HG03103 (cell line): ENCODE data around the gene GMPR.
"Not testable (repeated sequence)": the region's sequence is repeated elsewhere in the genome, so short reads cannot be mapped to it uniquely, and the experiment has no call there.

Experiments used
- ATAC-seq: cut with Tn5 transposase; IDR thresholded peaks from one replicate; pipeline ENCODE4 v1.9.1; 2021; ENCODE audit warnings: low read depth; ENCODE audit not compliant: unreplicated experiment

The GMPR gene

DNA sequence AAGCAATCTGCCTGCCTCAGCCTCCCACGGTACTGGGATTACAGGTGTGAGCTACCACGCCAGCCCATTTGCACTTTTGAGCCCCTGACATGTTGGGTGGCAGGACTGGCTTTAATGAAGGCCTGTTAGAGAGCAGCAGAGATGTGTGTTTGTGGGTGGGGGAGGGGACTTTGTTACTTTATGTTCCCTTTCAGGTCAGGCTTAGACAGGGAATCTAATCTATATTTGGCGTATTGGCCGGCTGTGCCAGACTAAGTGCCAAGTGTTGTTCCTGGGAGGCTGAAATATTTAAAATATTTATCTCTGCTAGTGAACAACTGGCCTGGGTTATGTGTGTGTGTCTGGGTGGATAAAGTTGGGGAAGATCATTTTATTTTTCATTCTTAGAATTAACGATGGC is 6.1 kb downstream of the GMPR start:
- no peak for ATAC-seq

DNA sequence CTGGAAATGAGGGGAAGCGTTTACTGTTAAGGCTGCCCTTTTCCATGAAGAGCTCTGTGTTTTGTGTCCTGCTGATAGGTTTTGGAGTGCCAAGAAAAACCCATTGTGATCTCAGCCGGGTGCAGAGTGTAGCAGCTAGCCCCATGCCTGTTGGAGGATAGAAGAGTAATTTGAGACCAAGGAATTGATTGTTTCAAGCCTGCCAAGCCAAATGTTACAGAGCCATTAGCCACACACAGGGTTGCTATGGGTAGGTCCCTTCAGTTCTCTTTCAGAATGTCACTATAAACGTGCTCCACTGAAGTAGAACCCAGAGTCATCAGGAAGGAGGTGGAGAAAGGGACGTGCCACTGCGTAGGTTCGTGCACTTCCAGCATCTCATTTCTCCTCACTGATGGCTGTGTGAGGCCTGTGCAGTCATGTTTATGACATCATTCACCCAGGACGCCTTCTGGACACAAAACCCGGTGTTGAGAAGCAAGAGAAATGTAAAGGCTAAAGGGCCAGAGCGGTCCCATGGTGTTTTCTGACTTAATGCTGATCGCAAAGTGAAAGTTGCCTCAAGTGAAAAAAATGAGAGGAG is 6.6 kb downstream of the GMPR start:
- no peak for ATAC-seq

DNA sequence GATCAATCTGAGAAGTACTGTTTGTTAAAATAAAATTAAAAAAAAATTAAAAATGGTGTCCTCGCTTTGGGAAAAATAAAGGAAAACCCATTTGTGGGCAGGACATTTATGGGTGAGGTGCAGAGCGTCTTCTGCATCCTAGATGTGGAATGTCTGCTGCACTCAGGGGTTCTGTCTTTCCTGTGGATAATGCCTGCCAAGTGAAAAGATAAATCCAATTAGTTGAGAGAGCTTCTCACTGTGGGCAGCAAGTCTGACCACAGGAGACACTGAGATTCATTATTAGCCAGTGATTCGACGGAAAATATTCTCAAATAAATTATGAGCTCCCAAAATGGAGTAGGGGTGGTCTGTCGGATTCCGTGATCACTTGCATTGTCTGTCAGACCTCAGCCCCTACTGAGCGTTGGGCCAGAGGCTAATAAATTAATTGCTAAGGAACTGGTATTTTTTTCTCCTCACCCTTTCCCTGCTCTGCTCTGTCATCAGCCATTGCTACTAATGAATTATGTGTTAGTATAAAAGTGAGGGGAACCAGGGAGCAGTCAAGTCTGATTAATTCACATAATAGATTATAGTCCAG is 10.0 kb downstream of the GMPR start:
- ATAC-seq, result no peak

DNA sequence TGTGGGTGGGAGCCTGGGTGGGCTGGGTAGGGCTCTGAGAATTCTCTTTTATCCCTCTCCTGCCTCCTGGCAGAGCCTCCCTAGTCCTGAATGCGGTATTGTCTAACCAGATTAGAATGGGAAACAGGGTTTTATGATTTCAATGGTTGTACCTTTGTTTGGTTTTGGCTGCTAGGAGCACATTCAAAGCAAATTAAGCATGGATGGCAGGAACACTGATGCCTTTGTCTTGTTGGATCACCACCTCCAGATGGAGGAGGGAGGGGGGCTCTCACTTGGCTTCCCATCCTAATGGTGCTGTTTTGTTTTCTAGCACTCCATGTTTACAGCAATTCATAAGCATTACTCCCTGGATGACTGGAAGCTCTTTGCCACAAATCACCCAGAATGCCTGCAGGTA is 11.6 kb downstream of the GMPR start:
- ATAC-seq, result no peak

DNA sequence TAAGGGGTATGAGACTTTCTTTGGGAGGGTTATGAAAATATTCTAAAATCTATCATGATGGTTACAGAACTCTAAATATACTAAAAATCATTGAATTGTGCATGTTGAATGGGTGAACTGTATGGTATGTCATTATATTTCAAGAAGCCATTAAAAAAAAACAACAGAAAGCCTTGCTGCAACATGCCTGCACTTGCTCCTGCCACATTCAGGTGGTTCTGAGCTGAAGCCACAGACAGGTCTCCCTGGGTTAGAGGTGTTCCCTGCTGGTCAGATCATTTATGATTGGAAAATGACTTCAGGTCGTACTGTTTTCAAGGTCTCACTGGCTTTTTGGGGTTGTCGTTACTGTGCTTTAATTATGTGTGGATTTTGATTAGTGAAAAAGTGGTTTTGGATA is 13.3 kb downstream of the GMPR start:
- no peak for ATAC-seq

DNA sequence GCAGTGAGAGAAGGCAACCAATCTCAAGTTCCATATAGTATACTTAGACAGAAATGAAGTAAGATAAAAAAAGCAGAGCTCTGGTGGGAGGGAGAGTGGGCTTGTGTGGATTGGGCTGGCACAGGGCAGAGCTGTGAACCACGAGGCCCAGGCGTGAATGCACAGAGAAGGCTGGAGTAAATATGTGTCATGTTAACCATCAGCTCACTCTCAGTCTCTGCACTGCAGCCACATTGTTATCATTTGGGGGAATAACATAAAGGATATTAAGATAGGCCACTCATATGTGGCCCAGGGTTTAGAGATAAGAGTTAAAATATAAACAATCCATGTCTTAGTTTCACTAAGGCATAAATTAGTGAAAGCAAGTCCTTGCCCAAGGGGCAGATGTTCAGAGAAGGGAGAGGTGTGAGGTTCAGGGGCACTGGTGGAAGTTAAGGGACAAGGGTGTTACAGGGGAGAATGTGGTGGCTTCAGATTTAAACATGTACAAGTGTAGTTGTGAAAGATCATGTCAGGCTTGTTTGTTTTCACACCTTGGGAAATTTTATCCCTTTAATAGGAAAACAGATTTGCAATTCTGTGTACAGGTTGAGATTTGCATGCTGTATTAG is 14.4 kb downstream of the GMPR start:
- no peak for ATAC-seq

DNA sequence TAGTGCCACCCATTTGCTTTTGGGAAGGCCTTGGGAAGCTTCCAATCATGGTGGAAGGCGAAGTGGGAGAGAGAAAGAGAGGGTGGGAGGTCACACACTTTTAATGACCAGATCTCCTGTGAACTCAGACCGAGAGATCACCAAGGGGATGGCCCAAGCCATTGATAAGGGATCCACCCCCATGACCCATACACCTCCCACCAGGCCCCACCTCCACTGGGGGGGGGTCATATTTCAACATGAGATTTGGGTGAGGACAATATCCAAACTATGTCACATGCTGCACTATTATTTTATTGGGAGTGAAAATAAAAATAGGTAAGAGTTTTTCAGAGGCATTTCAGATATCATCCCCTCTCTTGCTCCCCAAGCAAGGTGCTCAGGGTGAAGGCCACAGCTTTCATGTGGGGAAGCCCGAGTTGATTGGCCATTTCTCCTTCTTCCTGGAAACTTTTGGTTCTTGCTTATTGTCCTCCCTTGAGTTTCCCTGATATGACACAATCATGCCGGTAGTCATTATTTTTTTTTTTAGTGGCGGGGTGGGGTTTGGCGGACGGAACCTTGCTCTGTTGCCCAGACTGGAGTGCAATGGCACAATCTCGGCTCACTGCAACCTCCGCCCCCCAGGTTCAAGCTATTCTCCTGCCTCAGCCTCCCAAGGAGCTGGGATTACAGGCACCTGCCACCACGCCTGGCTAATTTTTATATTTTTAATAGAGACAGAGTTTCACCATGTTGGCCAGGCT is 15.2 kb downstream of the GMPR start:
- ATAC-seq, result no peak

DNA sequence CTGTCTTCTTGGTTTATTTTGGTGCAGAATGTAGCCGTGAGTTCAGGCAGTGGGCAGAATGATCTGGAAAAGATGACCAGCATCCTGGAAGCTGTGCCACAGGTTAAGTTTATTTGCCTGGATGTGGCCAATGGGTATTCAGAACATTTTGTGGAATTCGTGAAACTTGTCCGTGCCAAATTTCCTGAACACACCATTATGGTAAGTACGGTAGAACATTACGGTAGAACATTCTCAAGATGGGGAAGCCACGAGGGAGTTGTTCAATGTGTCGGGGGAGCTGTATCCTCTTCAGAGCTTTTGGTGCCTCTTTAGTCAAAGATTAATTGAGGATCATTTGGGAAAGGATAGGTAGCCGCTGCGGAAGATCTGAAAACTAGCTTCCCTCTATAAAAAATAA is 16.1 kb downstream of the GMPR start:
- no peak for ATAC-seq

DNA sequence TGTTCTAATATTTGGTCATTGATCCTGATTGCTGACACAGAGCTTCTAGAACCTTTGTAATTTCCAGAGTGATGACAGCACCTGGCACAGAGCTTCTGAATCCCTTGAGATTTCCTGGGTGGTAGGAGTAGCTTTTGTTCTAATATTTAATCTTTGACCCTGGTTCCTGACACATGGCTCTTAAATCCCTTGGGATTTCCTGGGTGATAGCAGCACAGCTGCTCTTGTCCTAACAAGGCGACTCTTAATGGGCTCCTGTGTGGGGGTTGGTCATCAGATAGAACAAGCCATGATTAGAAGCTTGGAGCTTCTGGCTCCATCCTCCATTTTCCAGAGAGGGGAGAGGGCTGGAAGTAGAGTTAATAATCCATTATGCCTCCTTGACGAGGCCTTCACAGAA is 18.4 kb downstream of the GMPR start:
- ATAC-seq, result no peak

DNA sequence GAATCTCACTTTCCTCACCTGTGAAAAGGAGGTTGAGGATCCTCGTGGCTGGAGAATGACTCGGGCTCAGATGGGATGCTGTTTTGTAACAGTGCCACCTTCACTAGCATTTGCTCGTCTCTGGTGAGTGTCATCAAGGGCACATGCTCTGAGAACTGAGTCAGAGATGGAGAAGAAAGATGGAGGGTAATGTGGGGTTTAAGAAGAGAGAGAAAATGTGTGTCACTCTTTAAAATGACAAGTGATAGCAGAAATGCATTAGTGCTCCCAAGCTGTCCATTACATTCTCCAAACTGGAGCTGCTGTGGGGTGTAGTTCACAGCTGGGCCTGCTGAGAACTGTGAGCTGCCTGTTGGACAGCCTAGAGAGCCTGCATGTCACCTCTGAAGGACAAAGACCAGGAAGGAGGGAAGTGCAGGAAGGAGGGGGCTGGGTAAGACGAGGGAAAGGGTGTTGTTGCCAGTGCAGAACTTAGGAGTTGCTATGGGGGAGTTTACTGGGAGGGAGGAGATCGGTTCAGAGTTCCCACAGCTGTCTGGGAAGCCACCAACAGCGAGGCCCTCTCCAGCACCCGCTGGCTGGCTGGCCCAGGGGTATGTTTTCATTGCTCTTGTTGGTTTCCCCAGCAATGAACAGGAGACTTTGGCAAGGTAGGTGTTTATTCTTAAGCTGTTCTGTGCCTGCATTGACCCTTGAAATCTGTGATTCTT is 19.8 kb downstream of the GMPR start:
- ATAC-seq, result no peak

DNA sequence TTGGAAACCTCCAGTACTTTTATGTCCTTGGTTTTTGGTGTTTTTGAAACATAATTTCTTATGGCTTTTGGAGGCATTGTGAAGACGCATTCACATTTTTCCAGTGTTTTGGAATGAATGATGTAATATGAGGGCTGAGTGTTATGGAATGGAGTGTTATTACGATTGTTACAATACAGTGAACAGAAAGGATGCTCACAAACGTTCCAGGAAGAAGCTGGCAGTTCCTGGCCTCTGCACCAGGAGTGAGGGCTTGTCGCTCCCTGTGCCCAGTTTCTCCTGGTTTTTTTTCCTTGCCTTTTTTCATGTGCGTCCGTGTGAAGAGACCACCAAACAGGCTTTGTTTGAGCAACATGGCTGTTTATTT is 20.3 kb downstream of the GMPR start:
- no peak for ATAC-seq

DNA sequence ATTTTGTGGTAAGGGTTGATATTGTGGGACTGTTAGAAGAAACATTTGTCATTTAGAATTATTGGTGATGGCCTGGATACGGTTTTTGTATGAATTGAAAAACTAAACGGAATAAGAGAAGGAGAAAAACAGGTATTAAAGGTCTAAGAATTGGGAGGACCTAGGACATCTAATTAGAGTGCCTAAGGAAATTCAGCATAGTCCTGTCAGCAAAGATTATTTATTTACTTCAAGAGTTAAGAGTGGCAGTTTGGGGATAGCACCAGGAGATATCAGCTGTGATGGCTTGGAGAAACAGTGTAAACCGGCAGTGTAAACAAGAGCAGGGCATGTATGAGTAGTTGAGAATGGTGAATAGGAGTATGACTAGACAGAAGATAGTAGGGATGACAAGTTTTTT is 21.2 kb downstream of the GMPR start:
- not testable (repeated sequence) for ATAC-seq

DNA sequence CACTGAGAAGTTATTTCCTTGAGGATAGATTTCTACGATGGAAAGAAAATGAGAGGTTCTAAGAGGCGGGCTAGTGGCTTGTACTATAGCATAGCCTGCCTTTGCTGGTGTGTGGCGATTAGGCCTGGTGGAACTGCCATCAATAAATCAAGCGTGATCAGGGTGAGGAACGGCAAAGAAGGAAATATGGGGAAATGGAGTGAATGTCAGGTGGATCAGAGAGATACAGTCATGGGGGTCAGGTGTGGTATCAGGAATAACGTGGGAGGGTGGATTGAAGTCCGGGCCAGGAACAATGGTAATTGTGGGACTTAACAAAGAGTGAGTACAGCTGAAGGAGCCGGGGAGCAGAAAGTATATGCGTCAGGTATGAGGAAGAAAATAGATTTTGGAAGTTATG is 22.2 kb downstream of the GMPR start:
- ATAC-seq, result not testable (repeated sequence)

DNA sequence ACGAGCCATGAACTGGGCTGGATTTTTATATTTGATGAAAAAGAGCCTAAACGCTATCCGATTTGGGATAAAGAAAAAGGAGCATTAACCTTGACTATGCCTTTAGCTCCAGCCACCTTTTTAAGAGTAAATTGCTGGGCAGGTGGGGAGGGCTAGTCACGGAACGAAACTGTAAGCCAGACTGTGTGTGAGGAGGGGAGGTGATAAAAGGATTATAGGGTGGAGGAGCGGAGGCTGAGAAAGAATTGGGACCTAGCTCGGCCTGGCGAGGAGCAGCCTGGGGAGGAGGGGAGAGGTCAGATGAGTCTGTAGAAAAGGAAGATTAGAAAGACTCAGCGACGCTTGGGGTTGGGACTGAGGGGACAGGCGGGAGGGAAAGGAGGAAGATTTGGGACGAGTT is 24.4 kb downstream of the GMPR start:
- not testable (repeated sequence) for ATAC-seq

DNA sequence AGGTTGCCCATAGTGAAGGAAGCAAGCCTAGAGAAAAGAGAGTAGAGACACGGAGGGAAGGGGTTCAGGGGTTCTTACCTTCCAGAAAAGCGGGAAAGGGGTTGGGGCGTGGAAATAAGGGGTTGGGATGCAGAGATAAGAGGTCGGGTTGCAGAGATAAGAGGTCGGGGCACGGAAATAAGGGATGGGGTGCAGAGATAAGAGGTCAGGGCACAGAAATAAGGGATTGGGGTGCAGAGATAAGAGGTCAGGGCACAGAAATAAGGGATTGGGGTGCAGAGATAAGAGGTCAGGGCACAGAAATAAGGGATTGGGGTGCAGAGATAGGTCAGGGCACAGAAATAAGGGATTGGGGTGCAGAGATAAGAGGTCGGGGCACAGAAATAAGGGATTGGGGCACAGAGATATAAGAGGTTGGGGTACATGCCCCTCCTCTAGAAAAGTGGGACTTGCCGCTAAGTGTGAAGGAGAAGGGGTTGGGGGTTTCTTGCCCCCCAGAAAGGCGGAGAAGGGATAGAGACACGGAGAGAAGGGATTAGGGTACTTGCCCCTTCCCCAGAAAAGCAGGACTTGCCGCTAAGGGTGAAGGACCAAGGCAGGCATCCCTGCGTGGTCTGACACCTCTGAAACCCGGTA is 25.2 kb downstream of the GMPR start:
- ATAC-seq, result not testable (repeated sequence)

DNA sequence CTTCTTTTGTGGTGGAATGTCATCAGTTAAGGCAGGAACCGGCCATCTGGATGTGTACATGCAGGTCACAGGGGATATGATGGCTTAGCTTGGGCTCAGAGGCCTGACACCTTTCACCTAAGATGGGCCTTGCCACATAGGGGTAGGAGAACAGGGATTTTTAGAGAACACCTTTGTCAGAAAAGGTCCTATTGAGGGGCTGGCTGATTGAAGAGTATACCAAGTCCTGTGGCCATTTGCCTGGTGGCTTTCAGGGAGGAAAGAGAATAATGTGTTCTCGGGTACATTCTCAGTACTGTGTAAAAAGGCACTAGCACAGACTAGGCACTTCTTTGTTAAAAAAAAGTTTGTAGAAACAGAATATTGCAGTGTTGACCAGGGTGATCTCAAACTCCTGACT is 26.4 kb downstream of the GMPR start:
- ATAC-seq, result no peak

DNA sequence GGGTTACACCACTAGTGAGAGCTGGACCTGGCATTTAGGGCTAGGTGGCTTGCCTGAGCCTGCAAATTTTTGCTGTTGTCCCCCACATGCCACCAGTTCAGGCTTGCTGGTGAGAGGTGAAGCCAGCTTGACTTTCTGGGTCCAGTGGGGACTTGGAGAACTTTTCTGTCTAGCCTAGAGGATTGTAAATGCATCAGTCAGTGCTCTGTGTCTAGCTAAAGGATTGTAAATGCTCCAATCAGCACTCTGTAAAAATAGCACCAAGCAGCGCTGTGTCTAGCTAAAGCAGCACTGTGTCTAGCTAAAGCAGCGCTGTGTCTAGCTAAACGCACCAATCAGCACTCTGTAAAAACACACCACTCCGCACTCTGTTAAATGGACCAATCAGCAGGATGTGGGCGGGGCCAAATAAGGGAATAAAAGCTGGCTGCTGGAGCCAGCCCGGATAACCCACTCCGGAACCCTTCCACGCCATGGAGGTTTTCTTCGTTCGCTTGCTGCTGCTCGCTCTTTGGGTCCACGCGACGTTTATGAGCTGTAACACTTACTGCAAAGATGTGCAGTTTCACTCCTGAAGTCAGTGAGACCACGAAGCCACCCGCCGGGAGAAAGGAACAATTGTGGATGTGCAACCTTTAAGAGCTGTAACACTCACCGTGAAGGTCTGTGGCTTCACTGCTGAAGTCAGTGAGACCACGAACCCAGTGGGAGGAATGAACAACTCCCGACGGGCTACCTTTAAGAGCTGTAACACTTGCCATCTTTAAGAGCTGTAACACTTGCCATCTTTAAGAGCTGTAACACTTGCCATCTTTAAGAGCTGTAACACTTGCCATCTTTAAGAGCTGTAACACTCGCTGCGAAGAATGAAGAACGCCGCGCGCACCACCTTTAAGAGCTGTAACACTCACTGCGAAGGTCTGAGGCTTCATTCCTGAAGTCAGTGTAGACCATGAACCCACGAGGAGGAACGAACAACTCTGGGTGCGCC is 27.3 kb downstream of the GMPR start:
- no peak for ATAC-seq

DNA sequence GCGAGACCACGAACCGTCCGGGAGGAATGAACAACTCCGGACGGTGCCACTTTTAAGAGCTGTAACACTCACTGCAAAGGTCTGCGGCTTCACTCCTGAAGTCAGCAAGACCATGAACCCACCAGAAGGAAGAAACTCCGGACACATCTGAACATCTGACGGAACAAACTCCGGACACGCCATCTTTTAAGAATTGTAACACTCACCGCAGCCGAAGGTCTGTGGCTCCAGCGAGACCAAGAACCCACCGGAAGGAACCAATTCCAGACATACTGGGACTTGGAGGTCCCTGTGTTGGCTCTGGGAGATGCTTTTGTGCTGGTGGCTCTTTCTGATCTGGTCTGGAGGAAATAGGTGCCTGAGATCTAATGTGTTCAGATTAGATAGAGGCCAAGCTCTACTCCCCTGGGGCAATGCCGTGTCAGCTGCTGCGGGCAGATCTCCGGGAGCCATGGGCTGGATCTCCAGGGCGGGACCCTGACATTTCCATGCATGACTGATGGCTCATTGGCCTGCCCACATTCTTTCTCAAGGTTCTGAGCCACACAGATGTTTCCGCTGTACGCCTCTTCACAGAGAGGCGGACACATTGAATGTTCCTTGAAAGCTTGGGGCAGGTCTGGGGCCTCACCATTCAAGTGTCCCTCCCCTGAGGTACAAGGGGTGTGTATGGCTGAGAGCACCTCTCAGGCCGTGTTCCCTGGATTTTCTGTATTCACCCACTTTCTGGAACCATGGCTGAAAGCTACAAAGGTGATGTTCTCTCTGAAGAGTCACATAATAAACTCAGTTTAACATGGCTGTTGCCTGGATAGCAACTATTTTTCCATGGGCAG is 29.3 kb downstream of the GMPR start:
- no peak for ATAC-seq
